Activated naive CD8-positive, alpha-beta T cell treated with anti-CD3 and anti-CD28 coated beads, Interleukin-2, amount 50 U/mL, for 24 hours (primary cell): ENCODE measurements around the gene ARIH1.
"Not testable (repeated sequence)": the region's sequence is repeated elsewhere in the genome, so short reads cannot be mapped to it uniquely, and the experiment has no call there.

Source experiments
- ATAC-seq: fragments of 150-1000 bp; cut with Tn5 transposase; one replicate; pipeline ENCODE4 v1.10.0; 2021
- DNase-seq: peaks from one replicate; pipeline ENCODE4 v3.0.0; 2021
- H3K27ac Mint-ChIP-seq: one replicate; pipeline ENCODE4 v1.8.0; 2021; ENCODE audit warnings: mild to moderate bottlenecking, mixed read lengths
- H3K27me3 Mint-ChIP-seq: one replicate; pipeline ENCODE4 v1.8.0; 2021; ENCODE audit warnings: mixed read lengths
- H3K36me3 Mint-ChIP-seq: one replicate; pipeline ENCODE4 v1.8.0; 2021; ENCODE audit warnings: low read depth, mixed read lengths
- H3K4me1 Mint-ChIP-seq: one replicate; pipeline ENCODE4 v1.8.0; 2021; ENCODE audit warnings: mixed read lengths
- H3K4me3 Mint-ChIP-seq: one replicate; pipeline ENCODE4 v1.8.0; 2021; ENCODE audit warnings: mild to moderate bottlenecking, moderate library complexity, mixed read lengths
- H3K9me3 Mint-ChIP-seq: one replicate; pipeline ENCODE4 v1.8.0; 2021; ENCODE audit warnings: mixed read lengths

The ARIH1 gene

DNA sequence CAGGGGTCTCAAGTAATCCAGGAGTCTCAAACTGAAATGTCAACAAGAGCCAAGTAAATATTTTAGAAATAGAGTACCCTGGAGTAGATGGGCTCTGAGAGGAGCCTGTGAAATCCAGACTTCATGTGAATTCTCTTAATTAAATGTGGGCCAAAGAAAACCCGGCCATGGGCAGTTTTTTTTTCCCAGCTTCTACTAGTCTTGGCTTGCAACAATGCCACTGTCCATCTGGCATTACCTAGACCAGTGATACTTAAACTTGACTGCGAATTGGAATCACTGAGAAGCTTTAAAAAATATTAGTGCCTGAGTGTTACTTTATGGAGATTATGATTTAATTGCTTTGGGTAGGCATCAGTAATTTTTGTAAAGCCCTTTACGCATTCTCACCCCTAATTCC is 114.0 kb downstream of the ARIH1 start:
- Mint-ChIP-seq H3K9me3 (no peaks in the 10 kb centered on the region), H3K4me1 (no peaks in the 10 kb centered on the region), H3K36me3 (peaks cover 30% of the 10 kb centered on the region), H3K27ac (no peak overlapping the region), H3K4me3 (no peak overlapping the region), H3K27me3 (no peaks in the 10 kb centered on the region)
- ATAC-seq, result no peak
- no peak for DNase-seq

DNA sequence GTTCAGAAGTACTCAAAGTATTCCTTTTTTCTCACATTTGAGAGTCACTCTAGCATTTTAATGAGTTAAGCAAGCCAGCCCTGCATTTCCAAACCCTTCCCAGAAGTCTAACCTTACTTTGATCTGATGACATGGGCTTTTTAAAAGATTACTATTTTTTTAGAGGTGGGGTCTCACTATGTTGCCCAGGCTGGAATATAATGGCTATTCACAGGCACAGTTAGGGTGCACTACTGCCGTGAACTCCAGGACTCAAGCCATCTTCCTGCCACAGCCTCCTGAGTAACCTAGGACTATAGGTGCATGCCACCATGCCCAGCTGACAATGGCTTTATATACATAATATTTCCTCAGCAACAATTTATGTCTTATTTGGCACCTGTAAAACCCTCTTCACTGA is 116.3 kb downstream of the ARIH1 start:
- peaks cover 16% of the 10 kb centered on the region for H3K36me3 Mint-ChIP-seq
- no peak overlapping the region for H3K4me3 Mint-ChIP-seq
- H3K27ac Mint-ChIP-seq, result no peak overlapping the region
- DNase-seq (no peak), ATAC-seq (no peak)
- no peaks in the 10 kb centered on the region for H3K9me3 Mint-ChIP-seq
- H3K27me3 Mint-ChIP-seq, result no peaks in the 10 kb centered on the region
- H3K4me1 Mint-ChIP-seq, result no peaks in the 10 kb centered on the region

DNA sequence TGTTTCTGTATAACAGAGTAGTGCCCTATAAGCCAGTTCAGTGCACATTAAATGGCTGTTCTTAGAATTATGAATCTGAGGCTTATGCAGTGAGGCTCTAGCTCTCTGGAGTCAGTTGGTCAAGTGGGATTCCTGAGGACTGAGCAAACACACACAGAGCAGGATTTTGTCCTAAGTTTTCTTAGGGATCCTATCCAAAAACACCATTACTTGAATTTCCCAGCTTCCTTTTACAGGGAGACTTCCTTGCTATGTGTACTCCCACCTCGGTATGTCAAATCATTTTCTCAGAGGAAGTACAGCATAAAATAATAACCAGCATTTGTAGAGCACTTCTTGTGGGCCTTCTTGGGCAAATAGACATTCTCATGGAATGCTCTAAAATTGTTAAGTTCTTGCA is 117.2 kb downstream of the ARIH1 start:
- no peak overlapping the region for H3K27ac Mint-ChIP-seq
- no peak for DNase-seq
- no peaks in the 10 kb centered on the region for H3K9me3 Mint-ChIP-seq
- H3K4me1 Mint-ChIP-seq, result no peaks in the 10 kb centered on the region
- no peaks in the 10 kb centered on the region for H3K27me3 Mint-ChIP-seq
- peaks cover 9% of the 10 kb centered on the region for H3K36me3 Mint-ChIP-seq
- ATAC-seq, result no peak
- no peak overlapping the region for H3K4me3 Mint-ChIP-seq

- Mint-ChIP-seq H3K4me1 (no peaks in the 10 kb centered on the region), H3K27me3 (no peaks in the 10 kb centered on the region), H3K36me3 (peaks cover 7% of the 10 kb centered on the region), H3K27ac (no peak overlapping the region), H3K9me3 (no peaks in the 10 kb centered on the region), H3K4me3 (no peak overlapping the region)
- DNase-seq, result no peak
- no peak for ATAC-seq
These were observed 118.0 kb downstream of the ARIH1 start for GRCh38 chr15:72592097-72592496.

DNA sequence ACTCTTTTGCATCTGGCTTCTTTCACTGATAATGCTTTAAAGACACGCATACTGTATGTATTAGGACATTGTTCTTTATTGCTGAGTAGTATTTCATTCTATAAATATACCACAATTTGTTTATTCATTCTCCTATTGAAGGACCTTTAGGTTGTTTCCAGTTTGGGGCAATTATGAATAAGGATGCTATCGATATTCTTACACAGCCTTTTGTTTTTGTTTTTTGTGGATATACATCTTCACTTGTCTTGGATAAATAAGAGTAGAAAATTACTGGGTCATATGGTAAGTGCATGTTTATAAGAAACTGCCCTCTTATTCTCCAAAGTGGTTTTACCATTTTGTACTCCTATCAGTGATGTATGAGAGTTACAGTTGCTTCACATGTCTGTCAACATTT is 118.5 kb downstream of the ARIH1 start:
- Mint-ChIP-seq H3K9me3 (no peaks in the 10 kb centered on the region), H3K4me3 (no peak overlapping the region), H3K27me3 (no peaks in the 10 kb centered on the region), H3K36me3 (peaks cover 2% of the 10 kb centered on the region), H3K4me1 (no peaks in the 10 kb centered on the region), H3K27ac (no peak overlapping the region)
- no peak for ATAC-seq
- DNase-seq, result no peak

GRCh38 chr15:72593838-72594237 is 119.7 kb downstream of the ARIH1 start:
- Mint-ChIP-seq H3K36me3 (no peaks in the 10 kb centered on the region), H3K9me3 (no peaks in the 10 kb centered on the region), H3K27ac (no peak overlapping the region), H3K4me3 (no peak overlapping the region), H3K27me3 (no peaks in the 10 kb centered on the region), H3K4me1 (no peaks in the 10 kb centered on the region)
- no peak for DNase-seq
- no peak for ATAC-seq

DNA sequence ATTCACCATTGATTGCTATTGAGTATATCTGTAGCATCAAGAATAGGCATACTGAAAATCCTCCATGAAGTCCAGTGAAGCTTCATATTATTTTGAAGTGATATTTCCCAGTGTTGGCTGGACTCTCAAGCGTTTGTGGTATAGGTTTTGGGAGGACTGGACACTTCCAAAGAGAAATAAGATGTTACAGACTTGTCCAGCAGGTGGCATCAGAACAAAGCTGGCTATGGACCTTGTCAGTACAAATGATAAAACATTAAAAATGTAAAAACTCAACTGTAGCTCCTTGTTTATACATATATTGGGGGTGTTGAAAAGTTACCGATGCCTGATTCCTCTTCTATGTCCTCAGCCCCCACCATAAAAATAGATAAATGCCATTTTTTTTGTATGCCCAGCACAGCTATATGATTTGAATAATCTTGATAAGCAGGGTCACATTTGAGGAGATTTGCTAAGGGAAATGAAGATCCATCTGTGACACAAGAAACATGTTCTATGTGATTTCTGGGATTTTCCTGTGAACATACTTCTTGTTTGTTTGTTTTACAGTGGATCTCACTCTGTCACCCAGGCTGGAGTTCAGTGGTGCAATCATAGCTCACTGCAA is 125.8 kb downstream of the ARIH1 start:
- Mint-ChIP-seq H3K27me3 (no peaks in the 10 kb centered on the region), H3K4me1 (no peaks in the 10 kb centered on the region), H3K4me3 (no peak overlapping the region), H3K9me3 (no peaks in the 10 kb centered on the region), H3K27ac (no peak overlapping the region), H3K36me3 (no peaks in the 10 kb centered on the region)
- no peak for ATAC-seq
- peak; percentile 21 for DNase-seq

GRCh38 chr15:72604794-72605193 is 130.7 kb downstream of the ARIH1 start:
- no peak for DNase-seq
- no peaks in the 10 kb centered on the region for H3K36me3 Mint-ChIP-seq
- H3K9me3 Mint-ChIP-seq, result no peaks in the 10 kb centered on the region
- no peaks in the 10 kb centered on the region for H3K4me1 Mint-ChIP-seq
- no peak overlapping the region for H3K4me3 Mint-ChIP-seq
- no peaks in the 10 kb centered on the region for H3K27me3 Mint-ChIP-seq
- no peak overlapping the region for H3K27ac Mint-ChIP-seq
- ATAC-seq, result no peak

DNA sequence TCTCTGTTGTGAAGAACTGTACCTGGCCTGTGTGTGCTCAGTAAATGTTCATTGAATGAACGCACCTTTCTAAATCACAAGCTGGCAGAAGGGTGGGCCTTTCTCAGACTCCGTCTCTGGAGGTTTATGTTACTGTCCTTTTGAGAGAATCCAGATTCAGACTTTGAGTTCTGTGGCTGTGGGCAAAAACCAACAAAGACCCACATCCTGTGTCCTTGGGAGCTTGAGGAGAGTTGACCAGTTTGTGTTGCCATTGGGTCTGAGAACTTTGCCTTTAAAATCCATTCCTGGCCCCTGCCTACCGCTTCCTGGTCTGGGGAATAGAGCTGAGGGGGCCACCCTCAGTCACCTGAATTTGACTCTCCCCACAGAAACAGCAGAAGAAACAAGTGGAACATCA is 134.0 kb downstream of the ARIH1 start:
- DNase-seq, ATAC-seq, H3K36me3 Mint-ChIP-seq, H3K27ac Mint-ChIP-seq, H3K4me1 Mint-ChIP-seq, H3K9me3 Mint-ChIP-seq, H3K27me3 Mint-ChIP-seq, H3K4me3 Mint-ChIP-seq: not testable (repeated sequence)

DNA sequence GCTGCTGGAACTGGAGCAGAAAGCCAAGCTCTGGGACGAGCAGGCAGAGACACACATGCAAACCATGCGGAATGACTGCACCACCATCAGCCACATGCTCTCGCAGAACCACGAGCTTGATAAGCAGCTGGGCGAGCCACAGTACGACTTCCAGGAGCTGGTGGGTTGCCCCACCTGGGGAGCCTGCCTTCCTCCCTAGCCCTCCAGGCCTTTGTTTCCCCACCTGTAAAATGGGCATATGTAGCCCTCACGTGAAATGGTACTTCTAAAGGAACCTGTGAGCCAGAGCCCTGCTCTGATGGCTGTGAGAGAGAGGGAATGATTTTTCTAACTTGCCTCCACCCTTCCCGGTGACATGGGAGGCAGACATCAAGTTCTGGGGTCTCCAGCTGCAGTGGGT is 135.7 kb downstream of the ARIH1 start:
- DNase-seq (no peak), ATAC-seq (no peak)
- H3K27me3 Mint-ChIP-seq, result no peaks in the 10 kb centered on the region
- H3K36me3 Mint-ChIP-seq, result no peaks in the 10 kb centered on the region
- H3K4me1 Mint-ChIP-seq, result no peaks in the 10 kb centered on the region
- no peaks in the 10 kb centered on the region for H3K9me3 Mint-ChIP-seq
- no peak overlapping the region for H3K4me3 Mint-ChIP-seq
- no peak overlapping the region for H3K27ac Mint-ChIP-seq

DNA sequence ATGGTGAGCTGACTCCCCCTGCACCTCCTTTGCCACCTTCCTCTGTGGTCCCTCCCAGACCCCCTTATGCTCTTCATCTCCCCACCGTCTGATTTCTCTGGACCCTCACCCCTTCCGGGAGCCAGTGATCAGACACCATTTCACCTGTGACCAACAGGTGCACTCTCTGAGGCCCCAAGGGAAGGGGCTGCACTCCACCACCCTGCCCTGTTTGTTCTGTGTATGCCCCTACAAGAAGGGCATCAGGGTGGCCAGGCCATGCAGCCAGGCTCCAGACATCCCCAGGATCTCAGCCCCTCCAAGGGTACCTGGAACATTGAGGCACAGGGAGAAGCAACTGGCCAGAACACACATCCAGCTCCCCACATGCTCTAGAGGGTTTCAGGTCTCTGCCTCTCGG is 138.2 kb downstream of the ARIH1 start:
- H3K27me3 Mint-ChIP-seq, H3K27ac Mint-ChIP-seq, H3K9me3 Mint-ChIP-seq, H3K4me1 Mint-ChIP-seq, ATAC-seq, H3K4me3 Mint-ChIP-seq, DNase-seq, H3K36me3 Mint-ChIP-seq: not testable (repeated sequence)

GRCh38 chr15:72614810-72615532 is 140.8 kb downstream of the ARIH1 start:
- no peak for ATAC-seq
- no peak overlapping the region for H3K27ac Mint-ChIP-seq
- no peaks in the 10 kb centered on the region for H3K27me3 Mint-ChIP-seq

GRCh38 chr15:72615533-72616233 is 141.6 kb downstream of the ARIH1 start:
- H3K27me3 Mint-ChIP-seq, H3K4me3 Mint-ChIP-seq, H3K27ac Mint-ChIP-seq, H3K36me3 Mint-ChIP-seq, ATAC-seq, H3K4me1 Mint-ChIP-seq, H3K9me3 Mint-ChIP-seq: not testable (repeated sequence)
- DNase-seq, result peak; percentile 13

More at GRCh38 chr15:72614810-72615532, 140.8 kb downstream of the ARIH1 start:
- H3K4me1 Mint-ChIP-seq, result peaks cover 6% of the 10 kb centered on the region
- H3K4me3 Mint-ChIP-seq, result no peak overlapping the region
- H3K9me3 Mint-ChIP-seq, result no peaks in the 10 kb centered on the region
- H3K36me3 Mint-ChIP-seq, result no peaks in the 10 kb centered on the region
- no peak for DNase-seq

- Mint-ChIP-seq H3K4me1 (peaks cover 6% of the 10 kb centered on the region), H3K4me3 (no peak overlapping the region), H3K36me3 (no peaks in the 10 kb centered on the region), H3K9me3 (no peaks in the 10 kb centered on the region), H3K27ac (no peak overlapping the region), H3K27me3 (no peaks in the 10 kb centered on the region)
- no peak for ATAC-seq
- no peak for DNase-seq
These were observed 142.5 kb downstream of the ARIH1 start for GRCh38 chr15:72616491-72617210.

- H3K27ac Mint-ChIP-seq, H3K27me3 Mint-ChIP-seq, H3K9me3 Mint-ChIP-seq, H3K36me3 Mint-ChIP-seq, H3K4me3 Mint-ChIP-seq, ATAC-seq, H3K4me1 Mint-ChIP-seq, DNase-seq: not testable (repeated sequence)
These were observed 149.7 kb downstream of the ARIH1 start for GRCh38 chr15:72623854-72624253.
